Measurements from ENCODE around the gene DHDH.
"Not testable (repeated sequence)": the region's sequence is repeated elsewhere in the genome, so short reads cannot be mapped to it uniquely, and the experiment has no call there.

Gene DHDH

DNA sequence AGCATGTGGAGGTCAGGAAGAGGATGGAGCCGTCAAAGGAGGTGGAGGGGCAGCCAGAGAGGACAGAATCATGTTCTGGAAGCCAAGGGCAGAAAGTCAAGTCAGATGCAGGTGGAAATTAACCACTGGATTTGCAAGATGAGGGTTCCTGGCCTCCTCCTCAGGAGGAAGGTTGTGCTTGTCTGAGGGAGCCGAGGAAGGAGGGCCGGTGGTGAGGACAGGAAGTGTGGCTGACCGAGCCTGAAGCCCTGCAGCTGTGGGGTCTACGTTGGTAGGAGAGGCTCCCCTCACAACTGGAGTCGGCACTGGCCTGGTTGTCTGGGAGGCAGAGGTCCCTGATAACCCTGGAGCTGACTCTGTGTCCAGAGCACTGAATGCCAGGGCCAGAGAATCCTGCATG lies 15.4 kb upstream of the DHDH start:
- no peak for DNase-seq

DNA sequence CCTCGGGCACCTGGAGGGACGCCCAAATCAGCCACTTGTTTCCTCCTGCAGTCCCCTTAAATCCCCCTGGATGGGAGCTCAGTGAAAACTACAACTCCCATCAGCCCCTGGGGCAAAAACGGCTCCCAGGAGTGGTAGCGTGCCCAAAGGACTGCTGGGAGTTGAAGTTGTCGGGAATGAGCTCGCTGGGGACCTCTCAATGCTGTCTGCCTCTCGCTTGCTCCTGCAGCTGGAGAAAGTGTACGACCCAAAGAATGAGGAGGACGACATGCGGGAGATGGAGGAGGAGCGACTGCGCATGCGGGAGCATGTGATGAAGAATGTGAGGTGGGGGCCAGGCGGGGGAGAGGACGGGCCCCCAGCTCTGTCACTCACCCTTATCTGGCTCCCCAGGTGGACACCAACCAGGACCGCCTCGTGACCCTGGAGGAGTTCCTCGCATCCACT lies 14.7 kb upstream of the DHDH start:
- DNase-seq: no peak

DNA sequence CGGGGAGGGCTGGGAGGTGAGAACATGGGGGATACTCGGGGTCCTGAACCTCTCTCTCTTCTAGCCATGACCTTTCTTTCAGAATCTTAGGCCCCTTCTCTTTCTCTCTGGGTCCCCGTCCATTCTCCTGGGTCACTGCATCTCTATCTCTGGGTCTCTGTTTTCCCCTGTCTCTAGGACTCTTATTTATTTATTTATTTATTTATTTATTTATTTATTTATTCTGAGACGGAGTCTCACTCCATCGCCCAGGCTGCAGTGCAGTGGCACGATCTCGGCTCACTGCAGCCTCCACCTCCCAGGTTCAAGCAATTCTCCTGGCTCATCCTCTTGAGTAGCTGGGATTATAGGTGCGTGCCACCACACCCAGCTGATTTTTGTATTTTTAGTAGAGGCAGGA lies 14.2 kb upstream of the DHDH start:
- DNase-seq: not testable (repeated sequence)

DNA sequence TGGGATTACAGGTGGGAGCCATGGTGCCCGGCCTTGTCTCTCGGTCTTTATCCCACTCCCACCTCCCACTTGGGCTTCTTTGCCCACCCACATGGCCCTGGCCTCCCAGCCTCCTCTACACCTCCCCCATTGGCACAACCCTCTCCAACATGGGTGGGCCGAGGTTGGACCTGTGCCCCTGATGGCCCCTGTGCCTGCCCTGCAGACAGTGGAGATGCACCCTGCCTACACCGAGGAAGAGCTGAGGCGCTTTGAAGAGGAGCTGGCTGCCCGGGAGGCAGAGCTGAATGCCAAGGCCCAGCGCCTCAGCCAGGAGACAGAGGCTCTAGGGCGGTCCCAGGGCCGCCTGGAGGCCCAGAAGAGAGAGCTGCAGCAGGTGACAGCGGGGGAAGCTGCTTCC lies 12.6 kb upstream of the DHDH start:
- no peak for DNase-seq

DNA sequence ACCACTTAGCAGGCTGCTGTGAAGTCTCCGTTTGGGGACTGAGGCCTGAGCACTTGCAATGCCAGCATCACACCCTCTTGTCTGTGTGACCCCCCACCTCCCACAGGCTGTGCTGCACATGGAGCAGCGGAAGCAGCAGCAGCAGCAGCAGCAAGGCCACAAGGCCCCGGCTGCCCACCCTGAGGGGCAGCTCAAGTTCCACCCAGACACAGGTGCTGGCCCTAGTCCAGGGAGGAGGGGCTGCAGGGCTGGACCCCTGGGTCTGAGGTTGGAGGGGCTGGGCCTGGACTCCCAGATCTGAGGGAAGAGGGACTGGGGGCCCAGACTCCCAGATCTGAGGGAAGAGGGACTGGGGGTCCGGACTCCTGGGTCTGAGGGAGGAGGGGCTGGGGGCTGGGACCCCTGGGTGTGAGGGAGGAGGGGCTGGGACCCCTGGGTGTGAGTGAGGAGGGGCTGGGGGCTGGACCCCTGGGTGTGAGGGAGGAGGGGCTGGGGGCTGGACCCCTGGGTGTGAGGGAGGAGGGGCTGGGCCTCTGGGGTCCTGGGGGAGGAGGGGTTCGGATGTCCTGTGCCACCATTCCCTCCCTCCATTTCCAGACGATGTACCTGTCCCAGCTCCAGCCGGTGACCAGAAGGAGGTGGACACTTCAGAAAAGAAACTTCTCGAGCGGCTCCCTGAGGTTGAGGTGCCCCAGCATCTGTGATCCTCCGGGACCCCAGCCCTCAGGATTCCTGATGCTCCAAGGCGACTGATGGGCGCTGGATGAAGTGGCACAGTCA lies 11.6 kb upstream of the DHDH start:
- DNase-seq: no peak

DNA sequence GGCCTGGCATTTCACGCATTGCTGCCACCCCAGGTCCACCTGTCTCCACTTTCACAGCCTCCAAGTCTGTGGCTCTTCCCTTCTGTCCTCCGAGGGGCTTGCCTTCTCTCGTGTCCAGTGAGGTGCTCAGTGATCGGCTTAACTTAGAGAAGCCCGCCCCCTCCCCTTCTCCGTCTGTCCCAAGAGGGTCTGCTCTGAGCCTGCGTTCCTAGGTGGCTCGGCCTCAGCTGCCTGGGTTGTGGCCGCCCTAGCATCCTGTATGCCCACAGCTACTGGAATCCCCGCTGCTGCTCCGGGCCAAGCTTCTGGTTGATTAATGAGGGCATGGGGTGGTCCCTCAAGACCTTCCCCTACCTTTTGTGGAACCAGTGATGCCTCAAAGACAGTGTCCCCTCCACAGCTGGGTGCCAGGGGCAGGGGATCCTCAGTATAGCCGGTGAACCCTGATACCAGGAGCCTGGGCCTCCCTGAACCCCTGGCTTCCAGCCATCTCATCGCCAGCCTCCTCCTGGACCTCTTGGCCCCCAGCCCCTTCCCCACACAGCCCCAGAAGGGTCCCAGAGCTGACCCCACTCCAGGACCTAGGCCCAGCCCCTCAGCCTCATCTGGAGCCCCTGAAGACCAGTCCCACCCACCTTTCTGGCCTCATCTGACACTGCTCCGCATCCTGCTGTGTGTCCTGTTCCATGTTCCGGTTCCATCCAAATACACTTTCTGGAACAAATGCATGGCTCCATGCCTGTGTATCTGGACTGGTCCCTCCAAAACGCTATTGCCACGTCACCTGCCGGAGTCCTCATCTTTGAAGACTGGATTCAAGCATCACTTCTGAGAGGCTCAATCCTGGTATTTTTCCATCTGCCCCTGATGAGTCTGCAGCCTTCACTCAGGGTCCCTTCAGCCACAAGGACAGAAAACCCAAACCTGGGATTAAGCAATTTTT lies 10.7 kb upstream of the DHDH start:
- DNase-seq: no peak

DNA sequence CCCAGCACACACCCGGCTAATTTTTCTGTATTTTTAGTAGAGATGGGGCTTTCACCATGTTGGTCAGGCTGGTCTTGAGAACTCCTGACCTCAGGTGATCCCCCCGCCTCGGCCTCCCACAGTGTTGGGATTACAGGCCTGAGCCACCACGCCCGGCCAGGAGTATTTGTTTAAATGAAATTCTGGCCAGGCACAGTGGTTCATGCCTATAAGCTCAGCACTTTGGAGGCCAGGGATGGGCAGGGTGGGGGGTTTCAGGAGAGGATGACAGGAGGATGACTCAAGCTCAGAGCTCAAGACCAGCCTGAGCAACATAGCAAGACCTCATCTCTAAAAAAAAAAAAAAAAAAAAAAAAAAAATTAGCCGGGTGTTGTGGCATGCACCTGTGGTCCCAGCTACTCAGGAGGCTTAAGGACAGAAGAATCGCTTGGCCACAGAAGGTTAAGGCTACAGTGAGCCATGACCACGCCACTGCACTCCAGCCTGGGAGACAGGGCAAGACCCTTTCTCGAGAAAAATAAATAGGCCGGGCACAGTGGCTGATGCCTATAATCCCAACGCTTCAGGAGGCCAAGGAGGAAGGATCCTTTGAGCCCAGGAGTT lies 8.2 kb upstream of the DHDH start:
- no peak for DNase-seq

DNA sequence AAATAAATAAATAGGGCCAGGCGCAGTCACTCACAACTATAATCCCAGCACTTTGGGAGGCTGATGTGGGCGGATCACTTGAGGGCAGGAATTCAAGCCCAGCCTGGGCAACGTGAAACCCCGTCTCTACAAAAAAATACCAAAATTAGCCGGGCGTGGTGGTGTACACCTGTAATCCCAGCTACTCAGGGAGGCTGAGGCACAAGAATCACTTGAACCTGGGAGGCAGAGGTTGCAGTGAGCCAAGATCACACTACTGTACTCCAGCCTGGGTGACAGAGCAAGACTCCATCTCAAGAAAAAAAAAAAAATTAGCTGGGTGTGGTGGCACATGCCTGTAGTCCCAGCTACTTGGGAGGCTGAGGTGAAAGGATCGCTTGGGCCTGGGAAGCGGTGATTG lies 7.6 kb upstream of the DHDH start:
- DNase-seq: not testable (repeated sequence)

DNA sequence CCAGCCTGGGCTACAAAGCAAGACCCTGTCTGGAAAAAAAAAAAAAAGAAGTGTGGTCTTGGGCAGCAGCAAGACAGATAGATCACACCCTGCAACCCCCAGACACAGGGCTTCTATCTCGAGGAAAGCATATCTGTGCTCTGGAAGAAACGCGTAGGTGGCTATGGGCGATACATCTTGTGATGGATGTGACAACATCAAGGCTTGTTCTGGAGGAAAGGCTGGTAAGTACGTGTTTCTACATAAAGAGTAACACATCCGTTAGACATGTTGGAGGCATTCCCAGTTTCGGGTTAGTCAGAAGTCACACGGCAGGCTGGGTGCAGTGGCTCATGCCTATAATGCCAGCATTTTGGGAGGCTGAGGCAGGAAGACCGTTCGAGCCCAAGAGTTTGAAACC lies 6.6 kb upstream of the DHDH start:
- DNase-seq: no peak

DNA sequence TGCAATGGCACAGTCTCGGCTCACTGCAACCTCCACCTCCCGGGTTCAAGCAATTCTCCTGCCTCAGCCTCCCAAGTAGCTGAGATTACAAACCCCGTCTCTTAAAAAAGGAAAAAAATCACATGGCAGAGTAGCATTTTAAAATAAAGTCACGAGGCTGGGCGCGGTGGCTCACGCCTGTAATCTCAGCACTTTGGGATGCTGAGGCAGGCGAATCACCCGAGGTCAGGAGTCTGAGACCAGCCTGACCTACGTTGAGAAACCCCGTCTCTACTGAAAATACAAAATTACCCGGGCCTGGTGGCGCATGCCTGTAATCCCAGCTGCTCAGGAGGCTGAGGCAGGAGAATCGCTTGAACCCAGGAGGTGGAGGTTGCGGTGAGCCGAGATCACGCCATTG lies 5.8 kb upstream of the DHDH start:
- DNase-seq: not testable (repeated sequence)

DNA sequence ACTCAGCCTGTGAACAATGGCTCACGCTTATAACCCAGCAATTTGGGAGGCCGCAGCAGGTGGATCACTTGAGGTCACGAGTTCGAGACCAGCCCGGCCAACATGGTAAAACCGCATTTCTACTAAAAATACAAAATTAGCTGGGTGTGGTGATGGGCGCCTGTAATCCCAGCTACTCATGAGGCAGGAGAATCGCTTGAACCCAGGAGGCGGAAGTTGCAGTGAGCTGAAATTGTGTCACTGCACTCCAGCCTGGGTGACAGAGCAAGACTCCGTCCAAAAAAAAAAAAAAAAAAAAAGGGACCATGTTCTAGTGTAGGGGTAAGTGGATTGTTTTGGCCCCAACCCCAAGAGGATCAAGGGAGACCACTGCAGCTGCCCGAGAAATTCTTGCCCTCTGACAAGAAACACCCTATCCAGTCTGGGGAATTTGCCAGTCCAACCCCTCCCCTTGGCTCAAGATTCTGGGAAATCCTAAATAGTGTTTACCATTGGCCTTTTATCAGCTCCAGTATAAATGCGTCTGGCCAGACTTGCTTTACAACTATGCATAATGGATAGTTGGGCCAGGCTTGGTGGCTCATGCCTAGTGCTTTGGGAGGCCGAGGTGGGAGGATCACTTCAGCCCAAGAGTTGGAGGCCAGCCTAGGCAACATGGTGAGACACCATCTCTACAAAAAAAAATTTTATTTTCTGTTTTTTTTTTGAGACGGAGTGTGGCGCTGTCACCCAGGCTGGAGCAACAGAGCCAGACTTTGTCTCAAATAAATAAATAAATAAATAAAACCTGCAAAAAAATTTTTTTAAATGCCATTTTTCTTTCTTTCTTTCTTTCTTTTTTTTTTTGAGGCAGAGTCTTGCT lies 5.1 kb upstream of the DHDH start:
- no peak for DNase-seq

DNA sequence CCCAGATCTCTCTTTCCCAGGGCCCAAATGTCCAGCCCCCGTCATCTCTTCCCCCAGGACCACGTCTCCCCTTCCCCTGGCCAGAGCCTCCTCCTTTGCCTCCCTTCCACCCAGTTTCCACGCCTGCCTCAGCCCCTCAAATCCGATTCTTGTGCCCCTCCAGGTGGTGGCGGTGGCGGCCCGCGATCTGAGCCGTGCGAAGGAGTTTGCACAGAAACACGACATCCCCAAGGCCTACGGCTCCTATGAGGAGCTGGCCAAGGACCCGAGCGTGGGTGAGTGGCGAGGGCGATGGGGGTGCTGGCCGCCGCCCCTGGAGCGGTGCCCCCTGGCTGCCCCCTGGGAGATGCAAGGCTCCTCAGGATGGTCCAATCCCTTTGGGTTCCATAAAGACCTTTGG lies 1.3 kb downstream of the DHDH start:
- peak in 1 of 2 donors; percentile 19 for DNase-seq

DNA sequence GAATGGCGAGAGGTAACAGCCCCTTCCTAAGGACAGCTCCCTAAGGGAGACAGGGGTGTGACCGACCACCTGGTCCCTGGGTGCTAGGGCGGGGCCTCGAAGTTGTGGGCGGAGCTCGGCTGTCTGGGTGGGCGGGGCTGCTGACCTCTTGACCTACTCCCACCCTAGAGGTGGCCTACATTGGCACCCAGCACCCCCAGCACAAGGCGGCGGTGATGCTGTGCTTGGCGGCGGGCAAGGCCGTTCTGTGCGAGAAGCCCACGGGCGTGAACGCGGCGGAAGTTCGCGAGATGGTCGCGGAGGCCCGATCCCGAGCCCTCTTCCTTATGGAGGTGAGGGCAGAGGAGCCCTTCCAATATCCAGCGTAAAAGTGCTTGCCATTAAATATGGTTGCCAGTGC lies 2.4 kb downstream of the DHDH start:
- DNase-seq: no peak

DNA sequence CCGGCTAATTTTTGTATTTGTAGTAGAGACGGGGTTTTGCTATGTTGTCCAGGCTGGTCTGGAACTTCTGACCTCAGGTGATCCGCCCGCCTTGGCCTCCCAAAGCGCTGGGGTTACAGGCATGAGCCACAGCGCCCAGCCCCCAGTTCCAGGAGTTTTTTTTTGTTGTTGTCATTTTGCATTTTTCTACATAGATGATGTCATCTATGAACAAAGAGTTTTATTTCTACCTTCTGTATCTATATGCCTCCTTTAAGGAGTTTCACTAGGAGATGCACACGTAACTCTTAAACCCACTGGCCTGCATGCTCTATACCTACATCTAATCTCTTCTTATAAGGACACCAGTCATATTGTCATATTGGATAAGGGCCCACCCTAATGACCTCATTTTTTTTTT lies 4.8 kb downstream of the DHDH start:
- DNase-seq: no peak

DNA sequence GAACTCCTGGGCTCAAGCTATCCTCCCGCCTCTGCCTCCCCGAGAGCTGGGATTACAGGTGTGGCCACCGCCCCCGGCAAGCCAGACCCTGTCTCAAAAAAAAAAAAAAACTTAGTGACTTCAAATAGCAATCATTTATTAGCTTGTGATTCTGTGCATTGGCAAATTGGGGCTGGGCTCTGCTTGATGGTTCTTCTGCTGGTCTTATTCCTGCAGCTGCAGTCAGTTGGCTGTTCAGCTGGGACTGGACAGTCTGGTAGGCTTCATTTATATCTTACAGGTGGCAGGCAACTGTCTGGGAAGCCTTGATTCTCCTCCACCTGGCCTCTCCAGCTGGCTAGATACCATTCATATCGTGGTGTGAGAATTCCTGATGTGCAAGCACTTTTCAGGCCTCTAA lies 7.4 kb downstream of the DHDH start:
- DNase-seq: no peak

DNA sequence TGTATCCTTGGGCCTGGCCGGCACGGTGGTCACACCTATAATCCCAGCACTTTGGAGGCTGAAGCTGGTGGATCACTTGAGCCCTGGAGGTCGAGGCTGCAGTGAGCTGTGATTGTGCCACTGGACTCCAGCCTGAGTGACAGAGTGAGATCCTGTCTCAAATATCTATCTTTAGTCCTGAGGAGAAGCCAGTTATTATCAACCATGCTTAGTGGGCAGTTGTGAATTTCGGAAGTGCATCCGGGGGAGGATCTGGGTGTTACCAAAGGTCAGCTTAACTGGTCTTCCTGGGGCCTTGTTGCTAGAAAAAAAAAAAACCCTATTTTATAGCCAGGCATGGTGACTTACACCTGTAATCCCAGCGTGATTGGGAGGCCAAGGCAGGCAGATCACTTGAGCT lies 9.6 kb downstream of the DHDH start:
- DNase-seq: no peak

DNA sequence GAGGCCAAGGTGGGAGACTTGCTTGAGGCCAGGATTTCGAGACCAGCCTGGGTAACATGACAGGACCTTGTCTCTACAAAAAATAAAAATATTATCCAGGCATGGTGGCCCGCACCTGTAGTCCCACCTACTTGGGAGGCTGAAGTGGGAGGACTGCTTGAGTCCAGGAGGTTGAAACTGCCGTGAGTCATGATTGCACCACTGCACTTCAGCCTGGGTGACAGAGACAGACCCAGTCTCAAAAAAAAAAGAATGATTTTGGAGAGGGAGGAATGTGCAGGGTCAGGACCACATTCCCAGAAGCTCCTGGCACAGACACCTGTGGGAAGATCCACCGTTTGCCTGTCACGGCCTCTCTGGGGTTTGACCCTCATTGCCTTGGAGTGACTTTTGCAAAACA lies 11.9 kb downstream of the DHDH start:
- no peak for DNase-seq

DNA sequence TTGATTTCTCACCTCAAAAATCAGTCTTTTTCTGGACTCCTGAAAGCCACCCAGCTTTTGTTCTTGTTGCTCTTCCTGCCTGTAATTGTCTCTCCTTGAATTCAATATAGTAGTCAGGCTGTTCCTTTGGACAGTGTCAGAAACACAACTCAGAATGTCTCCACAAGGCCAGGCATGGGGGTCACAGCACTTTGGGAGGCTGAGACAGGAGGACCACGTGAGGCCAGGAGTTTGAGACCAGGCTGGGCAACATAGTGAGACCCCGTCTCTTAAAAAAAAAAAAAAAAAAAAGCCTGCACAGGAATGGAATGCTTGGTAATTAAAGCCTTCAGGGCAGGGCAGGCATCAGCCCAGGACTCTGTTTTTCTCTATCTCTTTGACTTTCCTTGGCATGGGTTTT lies 12.3 kb downstream of the DHDH start:
- no peak for DNase-seq

DNA sequence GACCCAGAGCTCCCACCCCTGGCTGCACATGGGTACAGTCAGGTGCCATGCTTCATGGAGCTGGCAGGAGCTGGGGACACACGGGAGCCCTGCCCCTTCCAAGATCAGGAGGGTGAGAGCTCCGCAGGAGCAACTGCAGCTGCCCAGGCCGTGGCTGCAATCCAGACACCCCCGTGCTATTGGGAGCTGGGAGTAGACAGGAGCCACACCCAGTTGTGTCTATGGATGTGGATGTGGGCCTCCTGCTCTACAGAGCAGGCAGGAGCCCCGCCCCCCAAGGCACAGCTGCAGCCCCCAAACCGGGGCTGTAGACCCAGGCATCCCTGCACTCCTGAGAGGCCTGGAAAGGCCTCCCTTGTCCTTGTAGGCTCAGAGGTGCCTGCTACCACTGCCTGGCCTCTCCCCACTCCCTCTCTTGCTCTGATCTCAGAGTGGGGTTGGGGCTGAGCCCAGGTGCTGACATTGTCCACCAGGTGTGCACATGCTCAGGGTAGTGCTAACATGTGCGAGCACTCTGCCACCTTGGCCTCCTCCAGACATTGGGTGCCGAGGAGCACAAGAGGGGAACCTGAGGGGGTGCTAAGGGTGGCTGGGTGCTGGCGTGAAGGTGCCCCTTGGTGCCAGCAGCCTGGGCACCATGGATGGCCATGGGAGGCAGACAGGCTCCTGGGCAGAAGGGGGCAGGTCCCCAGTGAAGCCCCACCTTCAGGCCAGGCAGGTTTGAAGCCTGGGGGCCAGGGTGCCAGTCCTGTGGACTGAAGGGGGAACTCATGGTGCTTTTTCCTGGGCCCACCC lies 13.2 kb downstream of the DHDH start:
- DNase-seq: no peak

DNA sequence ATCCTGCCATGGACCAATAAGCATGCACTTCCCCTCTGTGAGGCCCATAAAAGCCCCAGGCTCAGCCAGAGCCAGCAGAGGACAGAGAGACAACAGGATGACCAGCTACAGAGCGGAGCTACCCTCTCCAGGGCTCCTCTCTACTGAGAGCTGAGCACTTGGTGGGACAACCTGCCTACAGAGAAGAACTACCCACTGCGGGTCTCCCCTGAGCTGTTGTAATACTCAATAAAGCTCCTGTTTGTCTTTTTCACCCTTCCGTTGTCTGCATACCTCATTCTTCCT lies 13.7 kb downstream of the DHDH start:
- no peak for DNase-seq

DNA sequence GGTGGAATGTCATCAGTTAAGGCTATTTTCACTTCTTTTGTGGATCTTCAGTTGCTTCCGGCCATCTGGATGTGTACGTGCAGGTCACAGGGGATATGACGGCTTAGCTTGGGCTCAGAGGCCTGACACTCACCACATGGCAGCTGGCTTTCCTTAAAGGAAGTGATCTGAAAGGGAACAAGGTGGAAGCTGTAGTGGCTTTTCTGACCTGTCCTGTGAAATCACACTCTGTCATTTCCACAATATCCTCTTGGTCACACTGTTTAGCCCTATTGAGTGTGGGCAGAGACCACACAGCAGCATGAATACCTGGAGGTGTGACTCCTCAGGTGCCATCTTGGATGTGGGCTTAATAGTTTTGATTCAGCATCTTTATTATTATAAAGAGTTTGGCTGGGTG lies 16.7 kb downstream of the DHDH start:
- DNase-seq: no peak

DNA sequence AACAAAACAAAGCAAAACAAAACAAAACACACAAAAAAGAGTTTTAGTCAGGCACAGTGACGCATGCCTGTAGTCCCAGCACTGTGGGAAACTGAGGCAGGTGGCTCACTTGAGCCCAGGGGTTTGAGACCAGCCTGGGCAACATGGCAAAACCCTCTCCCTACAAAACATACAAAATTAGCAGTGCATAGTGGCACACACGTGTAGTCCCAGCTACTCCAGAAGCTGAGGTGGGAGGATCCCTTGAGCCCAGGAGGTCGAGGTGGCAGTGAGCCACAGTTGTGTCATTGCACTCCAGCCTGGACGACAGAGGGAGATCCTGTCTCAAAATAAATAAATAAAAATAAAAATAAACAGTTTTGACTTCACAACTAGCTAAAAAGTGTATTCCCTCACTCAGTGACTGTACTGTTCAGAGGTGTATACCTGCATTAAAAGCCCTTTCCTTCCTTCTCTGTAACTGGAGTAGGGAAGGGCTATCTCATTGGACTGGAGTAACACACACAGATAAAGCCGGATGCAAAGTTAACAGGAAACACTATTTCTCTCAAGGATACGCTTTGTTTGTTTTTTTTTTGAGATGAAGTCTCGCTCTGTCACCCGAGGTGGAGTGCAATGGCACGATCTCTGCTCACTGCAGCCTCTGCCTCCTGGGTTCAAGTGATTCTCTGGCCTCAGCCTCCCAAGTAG lies 17.5 kb downstream of the DHDH start:
- DNase-seq: no peak
